H1 (cell line): Measurements from ENCODE around the gene ENOPH1. TPM values are rescaled to one million over a fixed set of nuclear protein-coding genes. Genes with fewer than 3 reads are reported as not detected.

Experiments
- CTCF ChIA-PET: fragments of 300-600 bp; sonication (Branson Sonifier 250); formaldehyde crosslinking; loops from one replicate; lab custom pipeline; 2021; ENCODE audit not compliant: partially characterized antibody; lab: Charles Lee
- POLR2A ChIA-PET: fragments of 300-600 bp; sonication (Branson Sonifier 250); formaldehyde crosslinking; loops from one replicate; lab custom pipeline; 2021; ENCODE audit warnings: inconsistent platforms; ENCODE audit not compliant: partially characterized antibody; lab: Charles Lee
- DNase-seq, 2 experiments: peaks; one replicate each; pipeline versions ENCODE4 v3.0.0 to v3.0.0-alpha.2; 2010 to 2022; ENCODE audit warnings: low spot score in 2 of 2, low read depth in 1 of 2, mixed read lengths in 1 of 2
- FAIRE-seq: peaks from 2 replicates; lab custom pipeline; 2011; peaks lifted over from hg19 to GRCh38; lab: Jason Lieb, UNC
- H2AFZ ChIP-seq: 2 replicates; pipeline ENCODE4 v1.8.1; 2012; ENCODE audit warnings: low read length, inconsistent platforms
- H2AK5ac ChIP-seq: 2 replicates; pipeline ENCODE4 v1.6.1; 2013; ENCODE audit warnings: low read depth, low read length
- H2BK120ac ChIP-seq: replicated peaks from 2 replicates; pipeline ENCODE3; 2013; ENCODE audit warnings: low read depth, low read length, inconsistent platforms
- H2BK12ac ChIP-seq: 2 replicates; pipeline ENCODE4 v1.6.1; 2013; ENCODE audit warnings: low read depth, low read length
- H2BK15ac ChIP-seq: 2 replicates; pipeline ENCODE4 v1.6.1; 2013; ENCODE audit warnings: low read length
- H2BK20ac ChIP-seq: 2 replicates; pipeline ENCODE4 v1.6.1; 2013; ENCODE audit warnings: low read length
- H2BK5ac ChIP-seq: 2 replicates; pipeline ENCODE4 v1.6.1; 2013; ENCODE audit warnings: low read depth, low read length
- H3K14ac ChIP-seq: 2 replicates; pipeline ENCODE4 v1.6.1; 2013; ENCODE audit warnings: inconsistent platforms; ENCODE audit not compliant: insufficient read length
- H3K18ac ChIP-seq: 2 replicates; pipeline ENCODE4 v1.6.1; 2013; ENCODE audit warnings: low read length; ENCODE audit errors: extremely low read depth
- H3K23ac ChIP-seq: 2 replicates; pipeline ENCODE4 v1.6.1; 2013; ENCODE audit warnings: inconsistent platforms; ENCODE audit not compliant: insufficient read length
- H3K23me2 ChIP-seq: 2 replicates; pipeline ENCODE4 v1.6.1; 2013; ENCODE audit warnings: low read depth, low read length
- H3K27ac ChIP-seq: 2 replicates; pipeline ENCODE4 v1.6.1; 2011; ENCODE audit warnings: low read depth, low read length, inconsistent platforms
- H3K27me3 ChIP-seq, 4 experiments: replicated peaks in 1 of 4; 1 replicate in 1 of 4; 2 replicates in 3 of 4; pipeline versions ENCODE4 v1.6.1 to v1.8.1; 2011 to 2013; ENCODE audit warnings: low read length in 3 of 4, mild to moderate bottlenecking in 3 of 4, inconsistent platforms in 2 of 4, mixed read lengths in 2 of 4, moderate library complexity in 1 of 4; ENCODE audit not compliant: control insufficient read depth in 3 of 4, insufficient read depth in 3 of 4; ENCODE audit errors: extremely low read depth in 1 of 4
- H3K36me3 ChIP-seq, 4 experiments: 2 replicates each; pipeline versions ENCODE4 v1.6.1 to v1.8.1; 2011 to 2013; ENCODE audit warnings: mild to moderate bottlenecking in 4 of 4, low read length in 3 of 4, moderate library complexity in 2 of 4, control low read depth in 1 of 4, inconsistent platforms in 1 of 4; ENCODE audit not compliant: insufficient read depth in 4 of 4, control insufficient read depth in 2 of 4
- H3K4ac ChIP-seq: replicated peaks from 2 replicates; pipeline ENCODE3; 2013; ENCODE audit warnings: low read length, low read depth, mixed read lengths, inconsistent platforms; ENCODE audit not compliant: insufficient read length
- H3K4me1 ChIP-seq, 4 experiments: replicated peaks in 1 of 4; 1 replicate in 1 of 4; 2 replicates in 3 of 4; pipeline versions ENCODE4 v1.6.1 to v1.8.1; 2011 to 2013; ENCODE audit warnings: low read length in 3 of 4, inconsistent platforms in 2 of 4, mixed read lengths in 1 of 4; ENCODE audit not compliant: insufficient read depth in 4 of 4, control insufficient read depth in 3 of 4
- H3K4me2 ChIP-seq, 2 experiments: 2 replicates each; pipeline versions ENCODE4 v1.6.1 to v1.8.1; 2011 to 2013; ENCODE audit warnings: low read depth in 2 of 2, low read length in 2 of 2, control low read depth in 1 of 2, inconsistent platforms in 1 of 2, mild to moderate bottlenecking in 1 of 2; ENCODE audit not compliant: insufficient read depth in 1 of 2
- H3K4me3 ChIP-seq, 4 experiments: fragments of 200-600, 300-600 bp in 1 of 4; sonication (generic), shearing (Covaris generic), sonication (Bioruptor Twin) in 1 of 4; 2 replicates each; pipeline versions ENCODE4 v1.5.1 to v1.8.1; 2011 to 2016; ENCODE audit warnings: low read length in 4 of 4, low read depth in 3 of 4, control low read depth in 2 of 4, inconsistent platforms in 2 of 4, mild to moderate bottlenecking in 2 of 4, mixed read lengths in 1 of 4, moderate library complexity in 1 of 4; ENCODE audit not compliant: insufficient read depth in 2 of 4; ENCODE audit errors: extremely low read depth in 1 of 4
- H3K56ac ChIP-seq: replicated peaks from 2 replicates; pipeline ENCODE3; 2013; ENCODE audit warnings: low read depth, mild to moderate bottlenecking, mixed read lengths, low read length, inconsistent platforms; ENCODE audit not compliant: insufficient read length
- H3K79me1 ChIP-seq: 2 replicates; pipeline ENCODE4 v1.6.1; 2013; ENCODE audit warnings: low read depth, low read length, control low read depth
- H3K79me2 ChIP-seq, 2 experiments: 2 replicates each; pipeline versions ENCODE4 v1.6.1 to v1.8.1; 2012 to 2013; ENCODE audit warnings: low read length in 2 of 2, mild to moderate bottlenecking in 2 of 2, inconsistent platforms in 1 of 2; ENCODE audit not compliant: insufficient read depth in 2 of 2, control insufficient read depth in 1 of 2
- H3K9ac ChIP-seq, 4 experiments: replicated peaks in 1 of 4; 1 replicate in 1 of 4; 2 replicates in 3 of 4; pipeline versions ENCODE4 v1.6.1 to v1.8.1; 2011 to 2013; ENCODE audit warnings: low read depth in 3 of 4, low read length in 3 of 4, control low read depth in 2 of 4, mild to moderate bottlenecking in 2 of 4, moderate library complexity in 2 of 4, inconsistent platforms in 1 of 4; ENCODE audit errors: extremely low read depth in 1 of 4
- H3K9me3 ChIP-seq, 2 experiments: 2 replicates each; pipeline versions ENCODE4 v1.6.1 to v1.8.1; 2012 to 2013; ENCODE audit warnings: mild to moderate bottlenecking in 2 of 2, moderate library complexity in 2 of 2, control low read depth in 1 of 2, inconsistent platforms in 1 of 2, low read depth in 1 of 2, low read length in 1 of 2, mixed read lengths in 1 of 2; ENCODE audit not compliant: insufficient read depth in 2 of 2
- H4K20me1 ChIP-seq, 2 experiments: replicated peaks in 1 of 2; 2 replicates each; pipeline versions ENCODE3 to v1.8.1; 2011 to 2013; ENCODE audit warnings: inconsistent platforms in 2 of 2, low read length in 2 of 2, mild to moderate bottlenecking in 1 of 2; ENCODE audit not compliant: insufficient read depth in 2 of 2, control insufficient read depth in 1 of 2
- H4K5ac ChIP-seq: 2 replicates; pipeline ENCODE4 v1.6.1; 2013; ENCODE audit warnings: low read length, low read depth, mixed read lengths, inconsistent platforms; ENCODE audit not compliant: insufficient read length
- H4K8ac ChIP-seq: 2 replicates; pipeline ENCODE4 v1.8.0; 2013; ENCODE audit warnings: mild to moderate bottlenecking, moderate library complexity, low read length, inconsistent platforms; ENCODE audit not compliant: insufficient read depth; ENCODE audit errors: extremely low read depth
- H4K91ac ChIP-seq: replicated peaks from 2 replicates; pipeline ENCODE3; 2013; ENCODE audit warnings: low read length, mixed read lengths, inconsistent platforms; ENCODE audit not compliant: insufficient read length
- MAFK ChIP-seq: IDR thresholded peaks from 2 replicates; pipeline ENCODE4 v1.6.1; 2012; ENCODE audit warnings: low read depth, mild to moderate bottlenecking, improper control_type of control experiment, low read length
- whole genome bisulfite sequencing, 2 experiments: shearing (Covaris generic) in 1 of 2; methylation state at CpG; one replicate each; pipeline versions ENCODE4 v1.1.6 to v1.1.7; 2013 to 2015; ENCODE audit warnings: low lambda C conversion rate in 2 of 2, mixed read lengths in 2 of 2, inconsistent platforms in 1 of 2, low coverage in 1 of 2, missing lambda C conversion rate in 1 of 2; ENCODE audit not compliant: insufficient replicate concordance in 2 of 2, insufficient coverage in 1 of 2, insufficient read length in 1 of 2; ENCODE audit errors: extremely low coverage in 1 of 2, missing lambda C conversion rate in 1 of 2; 5-methylcytosine and 5-hydroxymethylcytosine counted together
- polyA plus RNA-seq, 7 experiments: library from polyadenylated mRNA; depleted of rRNA in 3 of 7; stranded (reverse) in 5 of 7; unstranded in 2 of 7; fragments of >200 nt in 5 of 7; fragments of 200-250 nt in 2 of 7; gene quantifications; 1 replicate in 5 of 7; 2 replicates in 1 of 7; 4 replicates in 1 of 7; pipeline versions ENCODE4 v1.2.1 to v1.2.3, GENCODE V29; 2011 to 2013; ENCODE audit warnings: missing spikeins in 2 of 7, mixed read lengths in 2 of 7
- total RNA-seq: library from RNA; stranded (reverse); fragmentation: NEBNext Ultra II Directional; extraction: Animal tissue kit (Norgen Biotek cat#: 25700); gene quantifications from 2 replicates; pipeline ENCODE4 v1.2.1, GENCODE V29; 2021

Gene ENOPH1
- total and polyA plus RNA-seq, 2 of the 8 experiments (the other 6 are each of a cell fraction or from before 2014, with no cell fraction given), result 25.1 to 89.3 TPM

GRCh38 chr4:82463221-82463620 is 32.8 kb downstream of the ENOPH1 start:
- no peak overlapping the region for H4K91ac ChIP-seq
- no peaks in the 10 kb centered on the region for H3K79me2 ChIP-seq
- H3K9ac ChIP-seq, result no peak overlapping the region
- CTCF ChIA-PET, result interaction anchor here (0.8 to 13.4 kb wide), 7 partner anchors 12 to 278 kb away, joined by 3 to 160 read pairs (median 4); no protein-coding TSS in a partner anchor
- no peak overlapping the region for H2BK5ac ChIP-seq
- H2AK5ac ChIP-seq, result no peak overlapping the region
- no peak overlapping the region for H2BK12ac ChIP-seq
- no peak overlapping the region for H2BK20ac ChIP-seq
- H4K20me1 ChIP-seq, result peaks cover 0 to 2% of the 10 kb centered on the region in 2 experiments
- H3K4ac ChIP-seq, result no peak overlapping the region
- no peak overlapping the region for H4K5ac ChIP-seq
- no peak overlapping the region for H3K4me3 ChIP-seq
- TF ChIP-seq MAFK, result no peak
- POLR2A ChIA-PET, result no interaction called here
- H3K23me2 ChIP-seq, result no peaks in the 10 kb centered on the region
- no peak overlapping the region for H2BK15ac ChIP-seq
- H3K79me1 ChIP-seq, result no peaks in the 10 kb centered on the region
- H3K18ac ChIP-seq, result no peak overlapping the region
- WGBS, 2 experiments, result 95% methylated on average over 1 of the region's 1 CpG; no CpG with 5 or more reads in 1 of the 2 experiments
- H3K23ac ChIP-seq, result no peak overlapping the region
- H3K4me1 ChIP-seq, result no peaks in the 10 kb centered on the region
- H3K27ac ChIP-seq, result no peak overlapping the region
- H2AFZ ChIP-seq, result no peak overlapping the region
- peaks cover 13 to 44% (median 32%) of the 10 kb centered on the region in 4 experiments; a peak in 7 of 8 replicates for H3K36me3 ChIP-seq
- no peak for FAIRE-seq
- no peak overlapping the region for H4K8ac ChIP-seq
- peaks cover 4 to 5% of the 10 kb centered on the region in 2 experiments; a peak in 2 of 4 replicates for H3K9me3 ChIP-seq
- no peak overlapping the region for H2BK120ac ChIP-seq
- H3K4me2 ChIP-seq, result no peak overlapping the region
- H3K14ac ChIP-seq, result no peak overlapping the region
- H3K56ac ChIP-seq, result no peak overlapping the region
- H3K27me3 ChIP-seq, result no peaks in the 10 kb centered on the region
- no peak for DNase-seq
